ENCODE data around the gene KDM2A.

The KDM2A gene

DNA sequence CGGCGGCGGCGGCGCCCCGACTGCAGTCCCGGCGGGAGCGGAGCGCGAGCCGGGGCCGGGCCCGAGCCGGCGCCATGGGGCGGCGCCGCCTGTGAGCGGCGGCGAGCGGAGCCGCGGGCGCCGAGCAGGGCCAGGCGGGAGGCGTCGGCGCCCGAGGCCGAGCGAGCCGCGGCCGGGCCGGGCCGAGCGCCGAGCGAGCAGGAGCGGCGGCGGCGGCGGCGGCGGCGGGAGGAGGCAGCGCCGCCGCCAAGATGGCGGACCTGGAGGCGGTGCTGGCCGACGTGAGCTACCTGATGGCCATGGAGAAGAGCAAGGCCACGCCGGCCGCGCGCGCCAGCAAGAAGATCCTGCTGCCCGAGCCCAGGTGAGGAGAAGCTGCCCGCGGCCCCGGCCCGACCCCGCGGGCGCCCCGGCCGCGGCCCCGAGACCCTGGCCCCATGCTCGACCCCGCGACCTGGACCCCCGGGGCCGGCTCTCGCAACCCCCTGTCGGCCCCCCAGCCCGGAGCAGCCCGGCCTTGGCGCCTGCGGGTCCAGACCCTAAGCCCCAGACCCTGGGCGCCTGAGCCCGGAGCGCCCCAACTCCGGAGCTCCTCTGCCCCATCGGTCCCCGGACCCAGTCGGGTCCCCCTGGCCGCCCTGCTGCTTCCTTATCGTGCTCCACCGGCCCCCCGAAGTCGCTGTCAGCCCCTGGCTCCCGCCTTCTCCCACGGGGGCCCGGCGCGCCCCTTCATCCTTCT, 147.6 kb downstream of the KDM2A start, which contains the start of gene GRK2:
Gene GRK2 (plus strand): TSS at position 25 of the 739 bp plus-strand sequence. CDS start 227 bp downstream, at position 252.
- DNase-seq (ENCODE audit: low read depth): no peak
- H3K4me3 ChIP-seq (ENCODE audit: low read depth, low read length): peak within 1 kb of the TSS; percentile 94
- TF ChIP-seq, protein P1, sequence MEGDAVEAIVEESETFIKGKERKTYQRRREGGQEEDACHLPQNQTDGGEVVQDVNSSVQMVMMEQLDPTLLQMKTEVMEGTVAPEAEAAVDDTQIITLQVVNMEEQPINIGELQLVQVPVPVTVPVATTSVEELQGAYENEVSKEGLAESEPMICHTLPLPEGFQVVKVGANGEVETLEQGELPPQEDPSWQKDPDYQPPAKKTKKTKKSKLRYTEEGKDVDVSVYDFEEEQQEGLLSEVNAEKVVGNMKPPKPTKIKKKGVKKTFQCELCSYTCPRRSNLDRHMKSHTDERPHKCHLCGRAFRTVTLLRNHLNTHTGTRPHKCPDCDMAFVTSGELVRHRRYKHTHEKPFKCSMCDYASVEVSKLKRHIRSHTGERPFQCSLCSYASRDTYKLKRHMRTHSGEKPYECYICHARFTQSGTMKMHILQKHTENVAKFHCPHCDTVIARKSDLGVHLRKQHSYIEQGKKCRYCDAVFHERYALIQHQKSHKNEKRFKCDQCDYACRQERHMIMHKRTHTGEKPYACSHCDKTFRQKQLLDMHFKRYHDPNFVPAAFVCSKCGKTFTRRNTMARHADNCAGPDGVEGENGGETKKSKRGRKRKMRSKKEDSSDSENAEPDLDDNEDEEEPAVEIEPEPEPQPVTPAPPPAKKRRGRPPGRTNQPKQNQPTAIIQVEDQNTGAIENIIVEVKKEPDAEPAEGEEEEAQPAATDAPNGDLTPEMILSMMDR (IDR thresholded peaks at IDR 0.05; ENCODE audit: control insufficient read depth, extremely low read depth, insufficient read depth): no peak

DNA sequence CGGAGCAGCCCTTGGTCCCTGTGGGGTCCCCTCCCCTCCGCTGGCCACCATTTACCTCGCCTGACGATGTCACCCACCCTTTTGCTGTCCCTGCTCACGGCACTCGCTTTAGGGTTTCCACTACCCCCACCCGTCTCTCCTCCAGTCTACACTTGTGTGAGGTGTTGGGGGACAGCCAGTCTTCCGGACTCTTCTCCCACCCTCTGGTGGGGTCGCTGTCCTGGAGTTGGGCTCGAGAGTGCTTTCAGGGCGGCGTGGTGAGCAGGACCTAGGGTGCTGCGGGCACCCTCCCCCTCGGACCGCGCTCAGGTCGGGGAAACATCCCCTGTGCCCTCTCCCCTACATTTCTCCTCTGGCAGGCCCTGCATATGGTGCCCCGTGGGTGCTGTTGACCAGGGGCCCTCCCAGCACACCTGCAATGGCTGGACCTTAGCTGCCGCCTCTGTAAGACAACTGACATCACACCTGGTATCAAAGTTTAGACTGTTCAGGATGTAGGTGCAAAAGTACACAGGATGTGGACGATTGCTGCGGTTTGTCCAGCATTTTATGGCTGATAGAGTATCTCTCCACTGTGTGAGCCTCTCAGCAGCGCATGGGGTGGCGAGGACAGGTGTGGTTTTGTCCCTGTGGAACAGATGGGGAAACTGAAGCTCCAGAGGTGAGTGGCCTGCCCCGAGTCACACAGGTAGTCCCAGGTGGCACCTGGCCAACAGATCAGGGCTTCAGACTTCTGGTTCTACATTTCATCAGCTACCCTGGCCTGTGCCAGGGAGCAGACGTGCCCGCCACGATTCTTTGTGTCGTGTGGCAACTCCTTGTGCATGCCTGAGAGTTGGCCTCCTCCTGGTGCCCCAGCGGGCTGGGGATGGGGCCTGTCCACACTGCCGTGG, 148.4 kb downstream of the KDM2A start:
- DNase-seq (ENCODE audit: low read depth): no peak
- TF ChIP-seq, protein P1 (IDR thresholded peaks at IDR 0.05; ENCODE audit: control insufficient read depth, extremely low read depth, insufficient read depth): no peak
- peak overlapping the region; percentile 94 for H3K4me3 ChIP-seq (ENCODE audit: low read depth, low read length)

DNA sequence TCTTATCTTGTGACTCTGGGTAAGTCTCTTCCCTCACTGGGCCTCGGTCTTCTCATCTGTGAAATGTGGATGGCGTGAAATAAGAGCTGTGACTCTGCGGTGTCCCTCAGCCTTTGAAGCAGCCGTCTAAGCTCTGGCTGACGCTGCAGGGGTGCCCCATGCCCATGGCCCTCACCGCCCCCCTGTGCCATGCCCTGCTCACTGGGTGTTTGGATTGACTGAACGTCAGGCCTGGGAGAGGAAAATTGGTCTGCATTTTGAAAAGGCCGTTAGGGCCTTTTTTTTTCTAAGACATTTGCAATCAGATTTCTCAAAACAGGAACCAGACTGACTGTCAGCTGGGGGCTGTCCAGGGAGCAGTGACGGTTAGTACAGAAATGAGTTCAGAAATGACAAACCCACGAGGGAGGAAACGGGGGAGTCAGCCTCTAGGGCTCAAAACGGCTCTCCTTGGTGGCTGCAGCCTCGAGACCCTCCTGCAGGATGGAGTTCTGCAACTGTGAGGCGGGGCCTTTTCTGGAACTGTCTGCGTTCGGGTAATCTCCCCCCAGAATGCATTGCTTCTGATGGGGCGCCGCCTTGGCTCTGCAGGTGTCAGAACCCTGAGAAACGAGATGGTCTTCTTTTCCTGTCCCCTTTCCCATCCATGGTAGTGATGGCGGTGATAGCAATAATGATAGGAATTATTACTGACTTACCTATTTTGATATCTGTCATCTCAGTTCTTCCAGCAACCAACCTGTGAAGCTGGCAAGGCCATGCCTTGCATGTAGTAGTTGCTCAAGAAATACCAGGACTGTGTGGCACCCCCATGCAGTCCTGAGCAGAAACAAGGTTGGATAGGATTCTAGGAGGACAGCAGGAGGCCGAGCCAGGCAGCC, 149.3 kb downstream of the KDM2A start:
- DNase-seq (ENCODE audit: low read depth): no peak
- H3K4me3 ChIP-seq (ENCODE audit: low read depth, low read length): peak overlapping the region; percentile 94
- TF ChIP-seq, protein P1 (IDR thresholded peaks at IDR 0.05; ENCODE audit: control insufficient read depth, extremely low read depth, insufficient read depth): no peak

DNA sequence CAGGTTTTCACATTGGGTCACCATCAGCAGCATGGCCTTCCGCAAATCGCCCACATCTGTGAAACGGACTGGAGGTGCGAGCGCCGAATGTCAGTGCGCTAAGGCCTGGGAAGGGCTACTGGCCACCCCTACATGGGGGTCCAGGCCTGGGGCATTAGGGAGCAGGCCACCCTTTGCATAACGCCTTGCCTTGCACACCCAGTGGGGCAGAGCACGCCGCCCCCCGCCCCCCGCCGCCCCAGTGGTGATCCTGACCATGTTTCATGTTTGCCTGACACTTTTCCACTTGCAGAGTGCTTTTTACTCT, 149.9 kb downstream of the KDM2A start:
- TF ChIP-seq, protein P1 (IDR thresholded peaks at IDR 0.05; ENCODE audit: control insufficient read depth, extremely low read depth, insufficient read depth): no peak
- no peak overlapping the region for H3K4me3 ChIP-seq (ENCODE audit: low read depth, low read length)
- DNase-seq (ENCODE audit: low read depth): no peak

DNA sequence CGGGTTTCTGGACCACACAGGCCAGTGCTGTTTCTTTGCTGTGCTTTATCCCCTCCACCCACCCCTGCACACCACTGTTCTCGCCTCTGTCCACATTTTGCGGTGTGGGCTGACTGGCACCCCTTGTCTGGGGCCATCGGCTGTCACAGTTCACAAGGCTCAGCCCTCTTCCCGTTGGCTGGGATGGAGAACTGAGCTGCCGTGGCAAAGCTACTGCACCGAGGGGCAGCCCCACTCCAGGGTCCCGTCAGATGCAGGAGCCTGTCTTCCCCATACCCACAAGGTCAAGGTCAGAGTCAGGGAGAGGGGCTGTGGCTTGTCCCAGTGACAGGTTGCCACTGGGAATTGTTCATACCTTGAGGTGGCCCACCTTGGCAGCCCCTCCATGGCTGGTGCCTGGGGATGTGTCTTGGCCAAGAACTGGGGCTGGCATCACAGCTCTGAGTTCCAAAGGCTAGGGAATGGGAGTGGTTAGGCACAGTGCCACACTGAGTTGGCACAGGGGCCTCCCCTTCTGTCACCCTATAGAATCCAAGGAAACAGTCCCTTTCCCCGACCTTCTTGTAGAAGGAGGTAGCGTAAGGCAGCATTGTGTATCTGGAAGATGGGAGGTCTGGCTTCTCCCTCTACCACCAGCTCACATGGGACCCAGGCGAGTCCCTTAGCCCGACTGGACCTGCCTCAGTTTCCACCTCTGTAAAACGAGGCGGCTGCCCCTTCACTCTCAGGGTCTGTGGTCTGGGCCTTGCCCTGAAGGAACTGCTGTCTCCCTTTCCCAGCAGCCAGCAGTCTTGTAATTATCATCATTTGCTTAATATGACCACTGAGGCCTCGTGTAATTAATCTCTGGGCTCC, 150.6 kb downstream of the KDM2A start:
- TF ChIP-seq, protein P1 (IDR thresholded peaks at IDR 0.05; ENCODE audit: control insufficient read depth, extremely low read depth, insufficient read depth): no peak
- peak; percentile 68 for DNase-seq (ENCODE audit: low read depth)
- H3K4me3 ChIP-seq (ENCODE audit: low read depth, low read length): peak overlapping the region; percentile 48

Measured in LNCaP clone FGC (cell line).